ENCODE measurements around the gene PPP6R3. TPM values are rescaled to one million over a fixed set of nuclear protein-coding genes. Genes with fewer than 3 reads are reported as not detected.
A peak's percentile ranks its signal among the peaks of the same experiment; 100 is the strongest.

Gene PPP6R3
- polyA plus RNA-seq, 1 of the 3 experiments (the other 2 are of a cell fraction), result 28.1 TPM

DNA sequence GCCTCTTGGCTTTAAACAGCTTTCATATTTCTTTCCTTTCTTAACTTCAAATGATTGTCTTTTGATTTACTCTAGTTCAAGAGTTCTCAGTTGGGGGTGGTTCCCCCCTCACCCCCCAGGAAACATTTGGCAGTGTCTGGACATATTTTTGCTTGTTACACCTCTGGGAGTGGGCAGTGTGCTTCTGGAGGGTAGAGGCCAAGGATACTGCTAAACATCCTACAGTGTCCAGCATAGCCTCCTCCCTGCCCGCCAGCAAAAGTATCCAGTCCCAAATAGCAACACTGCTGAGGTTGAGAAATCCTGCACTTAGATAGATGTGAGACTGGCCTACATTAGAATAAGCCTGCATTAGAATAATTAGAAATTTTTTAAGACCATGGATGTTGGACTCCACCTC, 3.2 kb downstream of the PPP6R3 start:
- Histone ChIP-seq H3K9me3 (no peaks in the 10 kb centered on the region), H3K4me2 (peak overlapping the region; percentile 89), H3K9me2 (no peaks in the 10 kb centered on the region), H3K79me2 (ENCODE audit: insufficient read depth) (peaks cover 81% of the 10 kb centered on the region), H3K4me3 (ENCODE audit: low read depth in 2 of 2, low read length in 1 of 2) (no peak overlapping the region), H3K36me3 (replicated peaks in 1 of 2; ENCODE audit: control insufficient read depth in 1 of 2, insufficient read depth in 2 of 2, low read length in 1 of 2) (peaks cover 0 to 8% of the 10 kb centered on the region in 2 experiments), H3K27ac (ENCODE audit: low read depth in 2 of 2, low read length in 1 of 2) (no peak overlapping the region), H3K9ac (no peak overlapping the region), H2AFZ (ENCODE audit: low read depth) (no peak overlapping the region), H3K27me3 (ENCODE audit: insufficient read depth) (no peaks in the 10 kb centered on the region), H3K4me1 (ENCODE audit: control insufficient read depth in 1 of 2, insufficient read depth in 2 of 2, low read depth in 1 of 2, low read length in 1 of 2) (peaks cover 0 to 19% of the 10 kb centered on the region in 2 experiments; a peak in 2 of 4 replicates), H4K20me1 (ENCODE audit: insufficient read depth) (peaks cover 74% of the 10 kb centered on the region), H3F3A (replicated peaks; ENCODE audit: insufficient read depth) (peaks cover 5% of the 10 kb centered on the region)
- WGBS (ENCODE audit: low lambda C conversion rate), result 100% methylated on average over 1 of the region's 1 CpG
- no peak for DNase-seq
- TF ChIP-seq TAF1 (IDR thresholded peaks at IDR 0.05; ENCODE audit: borderline replicate concordance, low read depth, low read length), result no peak
- TF ChIP-seq, protein P1, sequence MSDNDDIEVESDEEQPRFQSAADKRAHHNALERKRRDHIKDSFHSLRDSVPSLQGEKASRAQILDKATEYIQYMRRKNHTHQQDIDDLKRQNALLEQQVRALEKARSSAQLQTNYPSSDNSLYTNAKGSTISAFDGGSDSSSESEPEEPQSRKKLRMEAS (IDR thresholded peaks at IDR 0.05; ENCODE audit: low read depth), result no peak
- no peak for TF ChIP-seq EZH2phosphoT487 (IDR thresholded peaks at IDR 0.05; ENCODE audit: borderline replicate concordance, low read depth)
- no peak for TF ChIP-seq FOXM1 (IDR thresholded peaks at IDR 0.05; ENCODE audit: low read depth)
- TF ChIP-seq, protein P2, sequence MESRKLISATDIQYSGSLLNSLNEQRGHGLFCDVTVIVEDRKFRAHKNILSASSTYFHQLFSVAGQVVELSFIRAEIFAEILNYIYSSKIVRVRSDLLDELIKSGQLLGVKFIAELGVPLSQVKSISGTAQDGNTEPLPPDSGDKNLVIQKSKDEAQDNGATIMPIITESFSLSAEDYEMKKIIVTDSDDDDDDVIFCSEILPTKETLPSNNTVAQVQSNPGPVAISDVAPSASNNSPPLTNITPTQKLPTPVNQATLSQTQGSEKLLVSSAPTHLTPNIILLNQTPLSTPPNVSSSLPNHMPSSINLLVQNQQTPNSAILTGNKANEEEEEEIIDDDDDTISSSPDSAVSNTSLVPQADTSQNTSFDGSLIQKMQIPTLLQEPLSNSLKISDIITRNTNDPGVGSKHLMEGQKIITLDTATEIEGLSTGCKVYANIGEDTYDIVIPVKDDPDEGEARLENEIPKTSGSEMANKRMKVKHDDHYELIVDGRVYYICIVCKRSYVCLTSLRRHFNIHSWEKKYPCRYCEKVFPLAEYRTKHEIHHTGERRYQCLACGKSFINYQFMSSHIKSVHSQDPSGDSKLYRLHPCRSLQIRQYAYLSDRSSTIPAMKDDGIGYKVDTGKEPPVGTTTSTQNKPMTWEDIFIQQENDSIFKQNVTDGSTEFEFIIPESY (IDR thresholded peaks at IDR 0.05; ENCODE audit: borderline replicate concordance, low read depth), result no peak
- TF ChIP-seq, protein P3, sequence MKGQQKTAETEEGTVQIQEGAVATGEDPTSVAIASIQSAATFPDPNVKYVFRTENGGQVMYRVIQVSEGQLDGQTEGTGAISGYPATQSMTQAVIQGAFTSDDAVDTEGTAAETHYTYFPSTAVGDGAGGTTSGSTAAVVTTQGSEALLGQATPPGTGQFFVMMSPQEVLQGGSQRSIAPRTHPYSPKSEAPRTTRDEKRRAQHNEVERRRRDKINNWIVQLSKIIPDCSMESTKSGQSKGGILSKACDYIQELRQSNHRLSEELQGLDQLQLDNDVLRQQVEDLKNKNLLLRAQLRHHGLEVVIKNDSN (IDR thresholded peaks at IDR 0.05; ENCODE audit: borderline replicate concordance, low read depth), result no peak
- TF ChIP-seq, protein P4, sequence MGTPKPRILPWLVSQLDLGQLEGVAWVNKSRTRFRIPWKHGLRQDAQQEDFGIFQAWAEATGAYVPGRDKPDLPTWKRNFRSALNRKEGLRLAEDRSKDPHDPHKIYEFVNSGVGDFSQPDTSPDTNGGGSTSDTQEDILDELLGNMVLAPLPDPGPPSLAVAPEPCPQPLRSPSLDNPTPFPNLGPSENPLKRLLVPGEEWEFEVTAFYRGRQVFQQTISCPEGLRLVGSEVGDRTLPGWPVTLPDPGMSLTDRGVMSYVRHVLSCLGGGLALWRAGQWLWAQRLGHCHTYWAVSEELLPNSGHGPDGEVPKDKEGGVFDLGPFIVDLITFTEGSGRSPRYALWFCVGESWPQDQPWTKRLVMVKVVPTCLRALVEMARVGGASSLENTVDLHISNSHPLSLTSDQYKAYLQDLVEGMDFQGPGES (IDR thresholded peaks at IDR 0.05; ENCODE audit: low read depth, low read length), result no peak
- TF ChIP-seq GATA2 (CRISPR knock-in tag; IDR thresholded peaks at IDR 0.05), result no peak
- no peak for TF ChIP-seq POLR2AphosphoS5 (IDR thresholded peaks at IDR 0.05; ENCODE audit: low read depth, low read length)
- no peak for TF ChIP-seq FOSL2 (IDR thresholded peaks at IDR 0.05; ENCODE audit: borderline replicate concordance, low read depth)
- TF ChIP-seq RXRA (IDR thresholded peaks at IDR 0.05; ENCODE audit: borderline replicate concordance, low read depth), result no peak
- no peak for TF ChIP-seq NFIC (IDR thresholded peaks at IDR 0.05; ENCODE audit: borderline replicate concordance)
- TF ChIP-seq NRF1 (IDR thresholded peaks at IDR 0.05; ENCODE audit: low read depth, low read length), result no peak
- TF ChIP-seq GABPA (IDR thresholded peaks at IDR 0.05; ENCODE audit: low read depth), result no peak
- TF ChIP-seq TCF12 (IDR thresholded peaks at IDR 0.05), result no peak
- TF ChIP-seq, protein P5, sequence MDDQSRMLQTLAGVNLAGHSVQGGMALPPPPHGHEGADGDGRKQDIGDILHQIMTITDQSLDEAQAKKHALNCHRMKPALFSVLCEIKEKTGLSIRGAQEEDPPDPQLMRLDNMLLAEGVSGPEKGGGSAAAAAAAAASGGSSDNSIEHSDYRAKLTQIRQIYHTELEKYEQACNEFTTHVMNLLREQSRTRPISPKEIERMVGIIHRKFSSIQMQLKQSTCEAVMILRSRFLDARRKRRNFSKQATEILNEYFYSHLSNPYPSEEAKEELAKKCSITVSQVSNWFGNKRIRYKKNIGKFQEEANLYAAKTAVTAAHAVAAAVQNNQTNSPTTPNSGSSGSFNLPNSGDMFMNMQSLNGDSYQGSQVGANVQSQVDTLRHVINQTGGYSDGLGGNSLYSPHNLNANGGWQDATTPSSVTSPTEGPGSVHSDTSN (IDR thresholded peaks at IDR 0.05), result no peak
- no peak for TF ChIP-seq SIN3A (IDR thresholded peaks at IDR 0.05; ENCODE audit: borderline replicate concordance, low read depth, low read length)
- no peak for TF ChIP-seq MXI1 (IDR thresholded peaks at IDR 0.05; ENCODE audit: low read depth, low read length)
- TF ChIP-seq RAD21 (IDR thresholded peaks at IDR 0.05; ENCODE audit: low read length), result no peak
- TF ChIP-seq, protein P6, sequence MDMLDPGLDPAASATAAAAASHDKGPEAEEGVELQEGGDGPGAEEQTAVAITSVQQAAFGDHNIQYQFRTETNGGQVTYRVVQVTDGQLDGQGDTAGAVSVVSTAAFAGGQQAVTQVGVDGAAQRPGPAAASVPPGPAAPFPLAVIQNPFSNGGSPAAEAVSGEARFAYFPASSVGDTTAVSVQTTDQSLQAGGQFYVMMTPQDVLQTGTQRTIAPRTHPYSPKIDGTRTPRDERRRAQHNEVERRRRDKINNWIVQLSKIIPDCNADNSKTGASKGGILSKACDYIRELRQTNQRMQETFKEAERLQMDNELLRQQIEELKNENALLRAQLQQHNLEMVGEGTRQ (IDR thresholded peaks at IDR 0.05; ENCODE audit: borderline replicate concordance, low read depth, low read length), result no peak
- POLR2A ChIA-PET, result no interaction called here
- CTCF ChIA-PET, result interaction anchor here (1.4 kb wide), 1 partner anchor 22 kb away, joined by 3 read pairs; no protein-coding TSS in a partner anchor

Data from SK-N-SH (cell line).